CD4-positive, alpha-beta T cell treated with Interleukin-10 for 1 hour (primary cell): ENCODE data around the gene ZNF775.

ENCODE experiments used
- DNase-seq: peaks from one replicate; pipeline ENCODE4 v3.0.0-alpha.2; 2020

ZNF775 gene

GRCh38 chr7:150402671-150403321 is 23.7 kb downstream of the ZNF775 start:
- no peak for DNase-seq

- DNase-seq: no peak
These were observed 24.4 kb downstream of the ZNF775 start for GRCh38 chr7:150403376-150404171.

- peak; percentile 20 for DNase-seq
These were observed 25.2 kb downstream of the ZNF775 start for GRCh38 chr7:150404172-150404804.

GRCh38 chr7:150404805-150405583 is 25.9 kb downstream of the ZNF775 start:
- peak; percentile 87 for DNase-seq

- DNase-seq: no peak
These were observed 26.6 kb downstream of the ZNF775 start for GRCh38 chr7:150405584-150406311.

- peak; percentile 13 for DNase-seq
These were observed 27.1 kb downstream of the ZNF775 start for GRCh38 chr7:150406312-150406566.

- DNase-seq: peak; percentile 53
These were observed 27.7 kb downstream of the ZNF775 start for GRCh38 chr7:150406567-150407421.

GRCh38 chr7:150407588-150408392 is 28.7 kb downstream of the ZNF775 start:
- no peak for DNase-seq

GRCh38 chr7:150408393-150409299 is 29.5 kb downstream of the ZNF775 start:
- no peak for DNase-seq

- no peak for DNase-seq
These were observed 30.3 kb downstream of the ZNF775 start for GRCh38 chr7:150409300-150410030.

GRCh38 chr7:150410131-150410530 is 31.0 kb downstream of the ZNF775 start:
- no peak for DNase-seq

GRCh38 chr7:150410680-150411346 is 31.7 kb downstream of the ZNF775 start:
- DNase-seq: no peak

GRCh38 chr7:150411606-150412005 is 32.5 kb downstream of the ZNF775 start:
- DNase-seq: no peak

- no peak for DNase-seq
These were observed 32.9 kb downstream of the ZNF775 start for GRCh38 chr7:150412016-150412415.

GRCh38 chr7:150412518-150413488 is 33.7 kb downstream of the ZNF775 start:
- DNase-seq: no peak

- no peak for DNase-seq
These were observed 34.5 kb downstream of the ZNF775 start for GRCh38 chr7:150413640-150414081.
